ENCODE measurements around the gene CA5B. TPM values are rescaled to one million over a fixed set of nuclear protein-coding genes. Genes with fewer than 3 reads are reported as not detected.

The CA5B gene
- total RNA-seq, 4 donors from 2014 or later = 7.2 to 14.0 (median 11.8) TPM

GRCh38 chrX:15747626-15748173, 9.6 kb downstream of the CA5B start:
- no peak overlapping the region for H3K4me3 ChIP-seq (ENCODE audit: low read depth, poor library complexity, severe bottlenecking)
- intact Hi-C loops (cut with DNase I; ENCODE audit: low total_unique reads) = no loop called here
- WGBS, 2 donors = 85 to 89% methylated on average over 10 to 13 of the region's 13 CpGs
- TF ChIP-seq CTCF (IDR thresholded peaks at IDR 0.05) = no peak
- TF ChIP-seq POLR2A (IDR thresholded peaks at IDR 0.05) = no peak
- no peak for DNase-seq (ENCODE audit: low spot score in 2 of 2)

DNA sequence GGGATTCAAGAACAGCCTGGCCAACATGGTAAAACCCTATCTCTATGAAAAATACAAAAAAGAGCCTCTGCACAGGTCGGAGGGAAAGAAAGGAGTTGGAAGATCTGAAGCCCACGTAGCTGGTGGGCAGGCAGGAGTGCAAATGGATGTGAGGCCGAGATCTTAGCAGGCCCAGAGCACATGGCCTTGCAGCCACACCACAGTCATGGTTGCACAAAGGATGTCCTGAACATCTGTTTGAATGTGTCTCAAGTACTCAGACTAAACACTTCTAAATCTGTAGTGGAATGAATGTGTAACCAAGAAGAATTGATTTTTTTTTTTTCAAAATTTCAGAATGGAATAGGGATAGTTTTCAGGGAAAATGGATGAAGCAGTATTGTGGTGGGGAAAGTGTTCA, 10.8 kb downstream of the CA5B start:
- no peak for DNase-seq (ENCODE audit: low spot score in 2 of 2)
- TF ChIP-seq CTCF (IDR thresholded peaks at IDR 0.05) = no peak
- no peak for TF ChIP-seq POLR2A (IDR thresholded peaks at IDR 0.05)
- intact Hi-C loops (cut with DNase I; ENCODE audit: low total_unique reads) = no loop called here
- 91 to 95% methylated on average over 3 of the region's 3 CpGs for WGBS, 2 donors
- H3K4me3 ChIP-seq (ENCODE audit: low read depth, poor library complexity, severe bottlenecking) = no peak overlapping the region

DNA sequence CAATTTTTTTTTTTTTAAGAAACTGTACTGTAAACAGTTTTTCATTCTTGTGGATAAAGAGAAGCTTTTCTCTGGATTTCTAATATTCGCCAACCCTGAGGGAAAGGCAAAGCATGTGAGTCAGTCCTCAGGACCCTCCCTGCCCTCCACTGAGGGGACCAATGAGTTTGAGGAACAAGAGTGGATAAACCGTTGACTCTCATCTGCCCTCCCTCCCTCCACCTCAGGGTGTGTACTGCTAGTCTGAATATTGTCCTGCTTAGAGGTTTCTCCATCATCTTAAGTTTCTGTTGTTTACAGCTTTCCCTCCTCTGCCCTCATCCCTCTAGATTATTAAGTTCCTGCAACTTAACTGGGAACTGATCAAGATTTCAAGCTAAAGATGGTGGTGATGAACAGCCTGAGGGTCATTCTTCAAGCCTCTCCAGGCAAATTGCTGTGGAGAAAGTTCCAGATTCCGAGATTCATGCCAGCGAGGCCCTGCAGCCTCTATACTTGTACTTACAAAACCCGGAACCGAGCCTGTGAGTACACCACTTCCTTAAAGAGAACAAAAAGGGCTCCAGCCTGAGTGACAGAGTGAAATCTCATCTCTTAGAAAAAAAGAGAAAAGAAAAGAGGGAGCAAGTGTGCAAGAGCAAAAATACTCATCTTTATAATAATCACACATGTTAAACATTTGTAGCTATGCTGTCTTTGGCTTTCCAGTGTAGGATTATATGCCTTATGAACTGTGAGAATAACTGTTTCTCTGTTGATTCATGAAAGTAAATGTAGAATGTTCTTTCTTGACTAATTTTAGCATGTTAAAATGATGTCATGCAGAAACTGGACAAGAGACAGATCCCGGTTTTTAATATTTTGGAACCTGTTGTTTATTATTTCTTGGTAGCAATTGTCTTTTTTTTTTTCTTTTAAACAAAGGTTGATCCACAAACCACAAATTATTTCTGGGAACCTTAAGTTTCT, 11.9 kb downstream of the CA5B start:
- no peak for TF ChIP-seq POLR2A (IDR thresholded peaks at IDR 0.05)
- no peak for TF ChIP-seq CTCF (IDR thresholded peaks at IDR 0.05)
- intact Hi-C loops (cut with DNase I; ENCODE audit: low total_unique reads) = no loop called here
- no peak overlapping the region for H3K4me3 ChIP-seq (ENCODE audit: low read depth, poor library complexity, severe bottlenecking)
- DNase-seq (ENCODE audit: low spot score in 2 of 2) = peak in 1 of 2 donors; percentile 24
- 34 to 53% methylated on average over 7 of the region's 7 CpGs for WGBS, 2 donors

- H3K4me3 ChIP-seq (ENCODE audit: low read depth, poor library complexity, severe bottlenecking) = no peak overlapping the region
- intact Hi-C loops (cut with DNase I; ENCODE audit: low total_unique reads) = no loop called here
- no peak for DNase-seq (ENCODE audit: low spot score in 2 of 2)
- 48 to 55% methylated on average over 5 of the region's 5 CpGs for WGBS, 2 donors
- TF ChIP-seq CTCF (IDR thresholded peaks at IDR 0.05) = no peak
- TF ChIP-seq POLR2A (IDR thresholded peaks at IDR 0.05) = no peak
Measured at GRCh38 chrX:15750611-15751154, 12.6 kb downstream of the CA5B start.

DNA sequence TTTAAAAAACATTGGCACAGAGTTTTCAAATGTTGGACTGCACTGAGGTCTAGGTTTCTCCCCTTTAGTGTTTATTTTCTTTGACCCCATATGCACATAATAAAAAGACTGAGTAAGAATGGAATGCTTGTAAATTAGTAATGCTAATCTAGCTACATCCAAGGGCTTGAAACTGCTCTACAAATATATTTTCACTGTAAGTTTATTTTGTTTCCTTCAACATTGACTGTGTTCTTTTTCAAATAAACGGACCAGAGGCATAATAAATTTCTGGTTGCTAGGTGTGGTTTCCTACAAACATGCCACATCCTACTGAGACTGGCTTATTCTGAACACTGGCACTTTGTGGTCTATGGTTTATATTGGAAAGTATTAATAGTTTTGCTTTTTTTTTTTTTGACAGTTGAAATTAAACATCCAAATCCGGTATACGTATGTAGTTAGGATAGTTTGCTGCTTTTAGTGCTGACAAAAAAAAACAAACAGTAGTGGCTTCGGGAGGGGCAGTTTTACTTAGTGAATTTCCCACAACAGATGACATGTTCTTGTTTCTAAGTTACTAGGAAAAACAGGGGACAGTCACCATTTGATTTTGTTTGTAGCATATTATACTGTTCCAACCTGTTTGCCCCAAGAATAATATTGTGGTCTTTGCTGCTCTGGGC, 13.2 kb downstream of the CA5B start:
- DNase-seq (ENCODE audit: low spot score in 2 of 2) = no peak
- intact Hi-C loops (cut with DNase I; ENCODE audit: low total_unique reads) = no loop called here
- TF ChIP-seq CTCF (IDR thresholded peaks at IDR 0.05) (no peak), POLR2A (IDR thresholded peaks at IDR 0.05) (no peak)
- no peak overlapping the region for H3K4me3 ChIP-seq (ENCODE audit: low read depth, poor library complexity, severe bottlenecking)
- WGBS, 2 donors = 13 to 30% methylated on average over 4 of the region's 4 CpGs
